Right ventricle myocardium superior (tissue), 1 donor: ENCODE data around the gene HTR2B. TPM values are rescaled to one million over a fixed set of nuclear protein-coding genes. Genes with fewer than 3 reads are reported as not detected.

Source experiments
- total RNA-seq: library from RNA; stranded (reverse); fragmentation: NEBNext Ultra II Directional; extraction: Animal tissue kit (Norgen Biotek cat#: 25700); gene quantifications from one replicate; pipeline ENCODE4 v1.2.1, GENCODE V29; 2021
- donor health status: DM: no; HTN: yes; CAD: no; lungs with severe emphysema.

Gene HTR2B
- total RNA-seq, 1 donor from 2014 or later = 0.24 TPM

Other genes starting within 250 kb of the HTR2B start
- not detected for gene GPR55, start 199.8 kb downstream of the HTR2B start, total RNA-seq
- not detected for gene SPATA3, start 128.9 kb downstream of the HTR2B start, total RNA-seq
- gene C2orf72, start 87.5 kb downstream of the HTR2B start, total RNA-seq = 0.05 TPM
- 81.0 TPM for gene PSMD1, start 68.2 kb downstream of the HTR2B start, total RNA-seq
- 0.89 TPM for gene ARMC9, start 73.6 kb upstream of the HTR2B start, total RNA-seq